ENCODE data around the gene STRN4. TPM values are rescaled to one million over a fixed set of nuclear protein-coding genes. Genes with fewer than 3 reads are reported as not detected.
"Not testable (repeated sequence)": the region's sequence is repeated elsewhere in the genome, so short reads cannot be mapped to it uniquely, and the experiment has no call there.

The STRN4 gene
- total RNA-seq, 1 experiment from 2014 or later = 151 TPM

DNA sequence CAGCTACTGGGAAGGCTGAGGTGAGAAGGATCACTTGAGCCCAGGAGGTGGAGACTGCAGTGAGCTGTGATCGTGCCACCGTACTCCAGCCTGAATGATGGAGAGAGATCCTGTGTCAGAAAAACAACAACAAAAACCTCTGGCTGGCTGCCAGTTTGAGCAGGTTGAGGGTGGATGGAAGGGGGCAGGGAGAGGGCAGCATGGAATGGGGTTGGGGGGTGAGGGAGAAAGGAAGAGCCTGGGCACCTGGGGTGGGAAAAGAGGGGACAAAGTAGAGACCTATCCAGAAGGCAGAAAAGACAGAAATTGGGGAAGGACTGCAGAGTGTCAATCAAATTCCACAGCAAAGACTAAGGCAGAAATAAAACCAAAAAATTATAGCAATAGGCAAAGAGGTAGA lies 37.4 kb upstream of the STRN4 start:
- BruUV-seq (replicated peaks) = no TSS peak
- H3K27ac Mint-ChIP-seq (ENCODE audit: unreplicated experiment) = peak overlapping the region; percentile 83
- no peak for DNase-seq
- no peaks in the 10 kb centered on the region for H3K27me3 Mint-ChIP-seq (ENCODE audit: unreplicated experiment)
- peaks cover 96% of the 10 kb centered on the region for H3K36me3 Mint-ChIP-seq (ENCODE audit: insufficient read depth, unreplicated experiment)
- TF ChIP-seq CTCF (IDR thresholded peaks at IDR 0.05; ENCODE audit: unreplicated experiment) = no peak
- H3K4me1 Mint-ChIP-seq (ENCODE audit: low read depth, unreplicated experiment) = peaks cover 49% of the 10 kb centered on the region
- H3K9me3 Mint-ChIP-seq (ENCODE audit: low read depth, unreplicated experiment) = no peaks in the 10 kb centered on the region
- CTCF ChIA-PET = interaction anchor here (0.6 to 1.7 kb wide), 11 partner anchors 10 to 284 kb away, joined by 3 to 12 read pairs (median 5); no protein-coding TSS in a partner anchor
- H3K4me3 Mint-ChIP-seq (ENCODE audit: low read depth, unreplicated experiment) = peak overlapping the region; percentile 82
- intact Hi-C loops (cut with micrococcal nuclease; ENCODE audit: unreplicated experiment) = no loop called here

DNA sequence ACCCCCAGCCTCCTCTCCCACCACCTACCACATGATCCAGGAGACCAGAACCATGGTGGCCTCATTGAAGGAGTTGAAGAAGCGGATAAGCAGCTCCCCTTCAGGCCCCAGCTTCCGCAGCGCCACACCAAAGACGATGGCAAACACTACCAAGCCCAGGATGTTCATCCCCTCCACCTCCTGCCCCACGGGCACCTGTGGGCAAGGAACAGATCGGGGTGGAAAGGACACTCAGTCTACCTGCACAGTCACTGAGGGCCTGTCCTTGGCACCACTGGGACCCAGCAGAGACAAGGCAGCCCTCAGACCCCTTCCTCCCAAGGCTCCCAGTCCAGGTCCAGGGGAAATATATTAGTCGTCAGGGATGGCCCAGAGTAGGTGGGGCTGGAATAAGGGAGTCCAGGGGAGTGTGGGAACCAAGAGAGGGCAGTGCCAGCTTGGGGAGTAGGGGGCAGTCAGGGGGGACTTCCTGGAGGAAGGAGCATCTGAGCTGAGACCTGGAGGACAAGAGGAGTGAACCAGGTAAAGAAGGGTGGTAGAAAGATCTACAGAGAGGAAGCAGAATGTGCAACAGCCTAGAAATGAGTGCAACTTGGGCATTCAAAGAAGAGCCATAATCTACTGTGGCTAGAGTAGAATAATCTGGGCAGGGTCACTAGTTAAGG lies 36.2 kb upstream of the STRN4 start:
- Mint-ChIP-seq H3K27me3 (ENCODE audit: unreplicated experiment) (no peaks in the 10 kb centered on the region), H3K27ac (ENCODE audit: unreplicated experiment) (peak overlapping the region; percentile 83), H3K9me3 (ENCODE audit: low read depth, unreplicated experiment) (no peaks in the 10 kb centered on the region), H3K4me3 (ENCODE audit: low read depth, unreplicated experiment) (peak overlapping the region; percentile 82), H3K4me1 (ENCODE audit: low read depth, unreplicated experiment) (peaks cover 49% of the 10 kb centered on the region), H3K36me3 (ENCODE audit: insufficient read depth, unreplicated experiment) (peaks cover 96% of the 10 kb centered on the region)
- no peak for TF ChIP-seq CTCF (IDR thresholded peaks at IDR 0.05; ENCODE audit: unreplicated experiment)
- intact Hi-C loops (cut with micrococcal nuclease; ENCODE audit: unreplicated experiment) = no loop called here
- no TSS peak for BruUV-seq (replicated peaks)
- CTCF ChIA-PET = interaction anchor here (0.6 to 0.7 kb wide), 2 partner anchors 68 to 838 kb away, joined by 4 read pairs; no protein-coding TSS in a partner anchor
- no peak for DNase-seq

DNA sequence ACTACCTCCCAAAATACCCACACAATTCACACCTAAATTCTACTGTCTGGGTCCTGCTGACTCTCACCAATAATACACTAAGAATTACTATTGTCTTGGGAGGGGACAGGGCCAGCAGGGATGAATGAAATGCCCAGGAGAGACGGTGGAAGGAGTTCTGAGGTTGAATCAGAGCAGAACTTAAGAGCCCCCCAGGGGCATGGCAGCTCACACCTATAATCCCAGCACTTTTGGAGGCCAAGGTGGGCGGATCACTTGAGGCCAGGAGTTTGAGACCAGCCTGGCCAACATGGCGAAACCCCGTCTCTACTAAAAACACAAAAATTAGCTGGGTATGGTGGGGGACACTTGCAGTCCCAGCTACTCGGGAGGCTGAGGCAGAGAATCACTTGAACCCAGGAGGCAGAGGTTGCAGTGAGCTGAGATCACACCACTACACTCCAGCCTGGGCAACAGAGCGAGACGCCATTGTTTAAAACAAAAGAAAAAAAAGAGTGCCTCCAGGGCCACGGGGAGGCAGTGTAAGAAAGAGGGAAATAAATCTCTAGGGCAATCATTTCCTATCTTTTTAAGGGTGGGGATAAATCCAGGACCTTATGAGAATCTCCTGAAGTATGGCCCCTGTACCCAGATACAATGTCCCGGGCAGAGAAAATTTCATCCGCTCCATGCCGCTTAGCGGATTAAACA lies 31.9 kb upstream of the STRN4 start:
- CTCF ChIA-PET = interaction anchor here (0.6 to 0.7 kb wide), 2 partner anchors 8 to 1789 kb away, joined by 4 to 10 read pairs; no protein-coding TSS in a partner anchor
- H3K27me3 Mint-ChIP-seq (ENCODE audit: unreplicated experiment); H3K9me3 Mint-ChIP-seq (ENCODE audit: low read depth, unreplicated experiment); DNase-seq; intact Hi-C loops (cut with micrococcal nuclease; ENCODE audit: unreplicated experiment); H3K27ac Mint-ChIP-seq (ENCODE audit: unreplicated experiment); H3K4me3 Mint-ChIP-seq (ENCODE audit: low read depth, unreplicated experiment); BruUV-seq (replicated peaks): not testable (repeated sequence)
- H3K4me1 Mint-ChIP-seq (ENCODE audit: low read depth, unreplicated experiment) = peaks cover 22% of the 10 kb centered on the region
- H3K36me3 Mint-ChIP-seq (ENCODE audit: insufficient read depth, unreplicated experiment) = peaks cover 93% of the 10 kb centered on the region

DNA sequence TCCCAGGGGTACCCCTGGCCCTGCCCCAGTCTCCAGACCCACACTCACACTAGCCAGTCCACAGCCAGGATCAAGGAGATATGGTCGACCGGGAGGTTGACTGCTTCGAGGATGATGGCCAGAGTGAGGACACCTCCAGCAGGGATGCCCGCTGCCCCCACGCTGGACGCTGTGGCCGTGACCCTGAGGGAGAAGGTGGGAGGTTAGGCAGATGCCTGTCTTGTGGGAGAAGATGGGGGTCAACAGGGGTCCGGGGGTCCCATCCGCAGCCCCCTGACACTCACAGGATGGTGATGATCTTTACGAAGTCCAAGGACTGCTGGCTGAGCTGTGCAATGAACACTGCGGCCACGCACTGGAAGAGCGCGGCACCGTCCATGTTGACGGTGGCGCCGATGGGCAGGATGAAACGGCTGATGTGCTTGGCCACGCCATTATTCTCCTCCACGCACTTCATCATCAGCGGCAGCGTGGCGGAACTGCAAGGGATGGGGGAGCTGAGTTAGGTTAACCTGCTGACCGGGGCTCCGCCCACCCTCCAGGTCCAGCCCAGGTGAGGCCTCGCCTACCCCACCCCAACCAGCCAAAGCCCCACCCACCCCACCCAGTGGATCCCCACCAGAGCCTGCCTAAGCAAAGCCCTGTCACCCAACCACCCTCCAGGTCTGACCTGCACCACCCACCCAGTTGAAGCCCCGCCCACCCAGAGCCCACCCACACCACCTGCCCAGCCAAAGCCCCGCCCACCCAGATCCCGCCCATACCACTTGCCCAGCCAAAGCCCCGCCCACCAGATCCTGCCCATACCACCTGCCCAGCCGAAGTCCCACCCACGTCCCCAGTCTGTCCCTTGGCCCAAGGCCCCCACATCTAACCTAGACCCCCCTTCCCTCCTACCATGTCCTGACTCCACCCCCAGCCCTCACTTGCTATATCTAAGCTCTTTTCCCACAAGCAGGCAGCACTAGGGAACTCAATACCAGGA lies 31.0 kb upstream of the STRN4 start:
- peaks cover 22% of the 10 kb centered on the region for H3K4me1 Mint-ChIP-seq (ENCODE audit: low read depth, unreplicated experiment)
- H3K9me3 Mint-ChIP-seq (ENCODE audit: low read depth, unreplicated experiment) = no peaks in the 10 kb centered on the region
- no TSS peak for BruUV-seq (replicated peaks)
- H3K27me3 Mint-ChIP-seq (ENCODE audit: unreplicated experiment) = no peaks in the 10 kb centered on the region
- peak; percentile 38 for DNase-seq
- intact Hi-C loops (cut with micrococcal nuclease; ENCODE audit: unreplicated experiment) = no loop called here
- H3K27ac Mint-ChIP-seq (ENCODE audit: unreplicated experiment) = peak overlapping the region; percentile 13
- no peak overlapping the region for H3K4me3 Mint-ChIP-seq (ENCODE audit: low read depth, unreplicated experiment)
- CTCF ChIA-PET = interaction anchor here (0.6 kb wide), 1 partner anchor 9 kb away, joined by 4 read pairs; no protein-coding TSS in a partner anchor
- H3K36me3 Mint-ChIP-seq (ENCODE audit: insufficient read depth, unreplicated experiment) = peaks cover 89% of the 10 kb centered on the region
- TF ChIP-seq CTCF (IDR thresholded peaks at IDR 0.05; ENCODE audit: unreplicated experiment) = no peak
